Breast epithelium (tissue), 3 donors: ENCODE data around the gene BCL2L11.

ENCODE experiments used
- CTCF ChIP-seq, 3 donors: fragments of 450-650 bp; IDR thresholded peaks; one replicate each; pipeline ENCODE4 v1.5.1; 2016 to 2017; ENCODE audit warnings: antibody characterized with exemption in 3 of 3, mild to moderate bottlenecking in 3 of 3, moderate library complexity in 3 of 3
- POLR2AphosphoS5 ChIP-seq, 3 donors: sonication (generic); formaldehyde crosslinking; IDR thresholded peaks; one replicate each; pipeline ENCODE4 v1.6.1; 2017; ENCODE audit warnings: antibody characterized with exemption in 3 of 3

DNA sequence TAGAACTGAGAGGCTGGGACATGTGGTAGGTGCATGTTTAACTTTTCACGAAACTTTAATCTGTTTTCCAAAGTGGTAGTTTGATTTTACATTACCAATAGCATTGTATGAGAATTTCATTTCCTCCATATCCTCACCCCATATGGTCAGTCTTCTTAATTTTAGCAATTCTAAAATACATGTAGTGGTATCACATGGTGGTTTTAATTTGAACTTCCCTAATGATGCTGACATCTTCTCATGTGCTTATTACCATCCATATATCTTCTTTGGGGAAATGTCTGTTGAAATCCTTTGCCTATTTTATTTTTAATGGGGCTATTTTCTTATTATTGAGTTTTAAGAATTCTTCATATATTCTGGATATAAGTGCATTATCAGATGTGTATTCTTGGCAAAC, 89.3 kb downstream of the BCL2L11 start:
- TF ChIP-seq CTCF (IDR thresholded peaks at IDR 0.05) (no peak), POLR2AphosphoS5 (IDR thresholded peaks at IDR 0.05) (no peak)
